SK-N-SH (cell line): ENCODE measurements around the gene NKX2-3. TPM values are rescaled to one million over a fixed set of nuclear protein-coding genes. Genes with fewer than 3 reads are reported as not detected.

ENCODE experiments used
- CTCF ChIA-PET: fragments of 300-600, 350-600 bp; formaldehyde crosslinking; extraction: SDS; loops from one replicate; lab custom pipeline; 2021; lab: Yijun Ruan, JAX
- POLR2A ChIA-PET: fragments of 350-600 bp; sonication (Branson Sonifier 250); formaldehyde crosslinking; extraction: SDS; loops from one replicate; lab custom pipeline; 2020; ENCODE audit warnings: antibody characterized with exemption, inconsistent platforms; lab: Yijun Ruan, JAX
- DNase-seq: peaks from one replicate; pipeline ENCODE4 v3.0.0; 2012
- H2AFZ ChIP-seq: fragments of 200-600 bp; sonication (generic); 2 replicates; pipeline ENCODE4 v1.8.1; 2016; ENCODE audit warnings: antibody characterized with exemption, mild to moderate bottlenecking, low read depth
- H3F3A ChIP-seq: fragments of 200-600 bp; sonication (generic); replicated peaks from 2 replicates; pipeline ENCODE3; 2016; ENCODE audit warnings: antibody characterized with exemption, mild to moderate bottlenecking; ENCODE audit not compliant: insufficient read depth
- H3K27ac ChIP-seq, 2 experiments: fragments of 200-500 bp in 1 of 2; fragments of 200-600 bp in 1 of 2; sonication (Bioruptor generic) in 1 of 2; sonication (generic), shearing (Covaris generic) in 1 of 2; 2 replicates each; pipeline versions ENCODE4 v1.5.1 to v1.6.1; 2014 to 2016; ENCODE audit warnings: low read depth in 2 of 2, inconsistent platforms in 1 of 2, low read length in 1 of 2, mild to moderate bottlenecking in 1 of 2, mixed read lengths in 1 of 2
- H3K27me3 ChIP-seq: fragments of 200-600 bp; sonication (generic), shearing (Covaris generic); 2 replicates; pipeline ENCODE4 v1.6.1; 2016; ENCODE audit warnings: mixed run types; ENCODE audit not compliant: insufficient read depth
- H3K36me3 ChIP-seq, 2 experiments: fragments of 200-500 bp in 1 of 2; fragments of 200-600 bp in 1 of 2; sonication (Bioruptor generic) in 1 of 2; sonication (generic) in 1 of 2; replicated peaks in 1 of 2; 2 replicates each; pipeline versions ENCODE3 to v1.5.1; 2014 to 2016; ENCODE audit warnings: low read length in 1 of 2, mild to moderate bottlenecking in 1 of 2; ENCODE audit not compliant: insufficient read depth in 2 of 2, control insufficient read depth in 1 of 2
- H3K4me1 ChIP-seq, 2 experiments: fragments of 200-500 bp in 1 of 2; fragments of 200-600 bp in 1 of 2; sonication (Bioruptor generic) in 1 of 2; sonication (generic), shearing (Covaris generic) in 1 of 2; 2 replicates each; pipeline versions ENCODE4 v1.5.1 to v1.6.1; 2014 to 2016; ENCODE audit warnings: low read depth in 1 of 2, low read length in 1 of 2, mixed run types in 1 of 2; ENCODE audit not compliant: insufficient read depth in 2 of 2, control insufficient read depth in 1 of 2
- H3K4me2 ChIP-seq: fragments of 200-600 bp; sonication (generic), shearing (Covaris generic); 2 replicates; pipeline ENCODE4 v1.6.1; 2017; ENCODE audit warnings: mixed run types
- H3K4me3 ChIP-seq, 2 experiments: fragments of 200-500 bp in 1 of 2; fragments of 200-600 bp in 1 of 2; sonication (Bioruptor generic) in 1 of 2; sonication (generic), shearing (Covaris generic) in 1 of 2; 2 replicates each; pipeline versions ENCODE4 v1.5.1 to v1.8.1; 2014 to 2016; ENCODE audit warnings: low read depth in 2 of 2, inconsistent platforms in 1 of 2, low read length in 1 of 2, mild to moderate bottlenecking in 1 of 2, mixed read lengths in 1 of 2, moderate library complexity in 1 of 2
- H3K79me2 ChIP-seq: fragments of 200-600 bp; sonication (generic); 2 replicates; pipeline ENCODE4 v1.8.1; 2017; ENCODE audit warnings: mild to moderate bottlenecking; ENCODE audit not compliant: insufficient read depth
- H3K9ac ChIP-seq: fragments of 200-600 bp; sonication (generic); 2 replicates; pipeline ENCODE4 v1.6.1; 2017; ENCODE audit warnings: mixed run types
- H3K9me2 ChIP-seq: fragments of 200-600 bp; sonication (generic); 2 replicates; pipeline ENCODE4 v1.6.1; 2017; ENCODE audit warnings: mixed run types
- H3K9me3 ChIP-seq: fragments of 200-600 bp; sonication (generic); 2 replicates; pipeline ENCODE4 v1.6.1; 2017; ENCODE audit warnings: mixed run types, mild to moderate bottlenecking, moderate library complexity
- H4K20me1 ChIP-seq: fragments of 200-600 bp; sonication (generic); 2 replicates; pipeline ENCODE4 v1.6.1; 2017; ENCODE audit warnings: mild to moderate bottlenecking, mixed run types; ENCODE audit not compliant: insufficient read depth
- ELF1 ChIP-seq: IDR thresholded peaks from 2 replicates; pipeline ENCODE4 v1.4.0; 2012
- EZH2phosphoT487 ChIP-seq: fragments of 200-600 bp; sonication (generic); IDR thresholded peaks from 2 replicates; pipeline ENCODE4 v1.6.1; 2017; ENCODE audit warnings: low read depth, mixed run types, mild to moderate bottlenecking, antibody characterized with exemption, moderate library complexity, borderline replicate concordance
- GATA2 ChIP-seq: sonication (generic); formaldehyde crosslinking; IDR thresholded peaks from 2 replicates; pipeline ENCODE4 v1.5.0; 2020; ENCODE audit warnings: mild to moderate bottlenecking, missing genetic modification reagents
- JUND ChIP-seq: IDR thresholded peaks from 2 replicates; pipeline ENCODE4 v1.4.0; 2012
- MEF2A ChIP-seq: IDR thresholded peaks from 2 replicates; pipeline ENCODE4 v1.4.0; 2012; ENCODE audit warnings: low read depth, borderline replicate concordance
- MXI1 ChIP-seq: IDR thresholded peaks from 2 replicates; pipeline ENCODE4 v1.6.1; 2012; ENCODE audit warnings: mild to moderate bottlenecking, low read depth, low read length, improper control_type of control experiment
- NFIC ChIP-seq: IDR thresholded peaks from 2 replicates; pipeline ENCODE4 v1.4.0; 2012; ENCODE audit warnings: borderline replicate concordance
- NRF1 ChIP-seq: IDR thresholded peaks from 2 replicates; pipeline ENCODE4 v1.6.1; 2012; ENCODE audit warnings: low read depth, mild to moderate bottlenecking, low read length
- POLR2AphosphoS5 ChIP-seq: IDR thresholded peaks from 2 replicates; pipeline ENCODE4 v1.6.1; 2012; ENCODE audit warnings: low read depth, low read length
- RCOR1 ChIP-seq: fragments of 150-350 bp; IDR thresholded peaks from 2 replicates; pipeline ENCODE4 v1.6.1; 2017; ENCODE audit warnings: antibody characterized with exemption, low read length
- RFX5 ChIP-seq: IDR thresholded peaks from 2 replicates; pipeline ENCODE4 v1.6.1; 2012; ENCODE audit warnings: mild to moderate bottlenecking, improper control_type of control experiment, low read length
- RXRA ChIP-seq: IDR thresholded peaks from 2 replicates; pipeline ENCODE4 v1.4.0; 2012; ENCODE audit warnings: low read depth, mild to moderate bottlenecking, borderline replicate concordance
- SMC3 ChIP-seq: IDR thresholded peaks from 2 replicates; pipeline ENCODE4 v1.6.1; 2012; ENCODE audit warnings: low read depth, low read length, improper control_type of control experiment
- TAF1 ChIP-seq: IDR thresholded peaks from 2 replicates; pipeline ENCODE4 v1.6.1; 2012; ENCODE audit warnings: low read depth, mild to moderate bottlenecking, low read length, moderate library complexity, borderline replicate concordance
- YY1 ChIP-seq: IDR thresholded peaks from 2 replicates; pipeline ENCODE4 v1.4.0; 2012; ENCODE audit warnings: low read depth, mild to moderate bottlenecking
- WGBS: methylation state at CpG from one replicate; pipeline ENCODE4 v1.1.6; 2017; ENCODE audit warnings: low lambda C conversion rate; 5-methylcytosine and 5-hydroxymethylcytosine counted together
- polyA plus RNA-seq, 3 experiments: library from polyadenylated mRNA; depleted of rRNA; stranded (reverse); fragments of >200 nt; gene quantifications; 2 replicates each; pipeline ENCODE4 v1.2.3, GENCODE V29; 2012
- TF ChIP-seq, protein P1 (sequence below): fragments of 150-350 bp; IDR thresholded peaks from 2 replicates; pipeline ENCODE4 v1.6.1; 2017; ENCODE audit warnings: antibody characterized with exemption, low read length, low read depth, borderline replicate concordance
- TF ChIP-seq, protein P2 (sequence below): IDR thresholded peaks from 2 replicates; pipeline ENCODE4 v1.4.0; 2012; ENCODE audit warnings: low read depth
- TF ChIP-seq, protein P3 (sequence below): IDR thresholded peaks from 2 replicates; pipeline ENCODE4 v1.4.0; 2012; ENCODE audit warnings: low read depth, borderline replicate concordance

Gene NKX2-3
- polyA plus RNA-seq, 1 of the 3 experiments (the other 2 are of a cell fraction): not detected

DNA sequence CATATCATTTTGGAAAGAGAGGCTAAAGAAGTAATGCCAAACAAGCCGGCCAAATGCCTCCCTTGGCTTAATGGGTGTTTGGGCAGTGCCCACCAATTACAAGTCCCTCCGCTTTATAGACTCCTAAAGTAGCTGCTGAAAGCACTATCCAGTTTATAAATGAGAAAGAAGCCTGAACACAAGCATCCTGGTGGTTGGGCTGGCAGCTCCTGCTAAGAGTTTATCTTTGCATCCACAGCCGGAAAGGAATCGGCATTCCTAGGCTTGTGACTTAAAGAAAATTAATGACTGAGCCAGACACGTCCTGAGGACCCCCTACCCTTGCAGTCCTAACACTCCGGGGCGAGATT, 13.1 kb upstream of the NKX2-3 start:
- no peak for DNase-seq
- ChIA-PET CTCF (no interaction called here), POLR2A (no interaction called here)
- Histone ChIP-seq H3K4me2 (peak overlapping the region; percentile 41; the same call in 1 of the 2 replicates), H3K27ac (no peak overlapping the region), H3F3A (no peaks in the 10 kb centered on the region), H3K79me2 (no peaks in the 10 kb centered on the region), H3K9ac (no peak overlapping the region), H3K9me2 (no peaks in the 10 kb centered on the region), H3K4me3 (no peak overlapping the region), H4K20me1 (no peaks in the 10 kb centered on the region), H3K27me3 (peaks cover 83% of the 10 kb centered on the region), H3K4me1 (no peaks in the 10 kb centered on the region; a peak in 1 of 4 replicates), H3K9me3 (no peaks in the 10 kb centered on the region), H3K36me3 (no peaks in the 10 kb centered on the region), H2AFZ (no peak overlapping the region)
- 15% methylated on average over 7 of the region's 7 CpGs for WGBS
- no peak for TF ChIP-seq MXI1

DNA sequence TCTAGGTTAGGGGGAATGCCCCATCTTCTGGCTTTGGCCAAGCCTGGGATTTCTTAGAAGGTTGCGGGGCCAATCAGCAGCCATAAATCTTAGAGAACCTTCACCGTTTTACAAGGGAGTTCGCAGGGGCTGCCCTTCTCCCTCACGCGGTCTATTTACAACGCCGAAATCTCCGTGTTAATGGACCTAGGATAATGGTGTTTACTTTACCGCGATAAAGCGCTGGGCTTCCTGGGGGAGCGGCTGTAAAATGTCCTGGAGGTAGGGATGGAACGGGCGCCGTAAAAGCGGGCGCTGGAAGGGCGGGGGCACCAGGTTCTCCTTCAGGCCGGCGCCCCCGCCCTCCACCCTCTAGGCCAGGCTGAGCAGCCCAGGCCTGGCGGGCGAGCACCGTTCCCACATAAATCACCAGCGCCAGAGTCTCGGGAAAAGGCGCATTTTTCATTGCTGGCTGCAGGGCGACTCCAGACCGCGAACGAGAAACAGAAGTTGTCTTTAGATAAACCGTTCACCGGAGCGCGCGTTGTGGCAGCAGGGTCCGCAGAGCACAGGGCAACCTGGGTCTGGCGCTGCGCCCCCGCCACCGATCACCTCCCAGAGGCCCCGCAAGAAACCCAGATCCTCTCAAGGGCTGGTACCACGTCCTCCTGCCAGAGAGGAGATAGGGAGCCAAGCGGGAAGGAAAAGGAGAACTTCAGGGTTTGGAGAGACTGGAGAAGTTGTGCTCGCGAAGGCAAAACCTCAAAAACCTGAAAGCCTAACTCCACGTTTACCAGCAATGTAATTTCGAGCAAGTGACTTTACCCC, 12.5 kb upstream of the NKX2-3 start:
- no peak overlapping the region for H3K4me3 ChIP-seq
- H3K36me3 ChIP-seq: no peaks in the 10 kb centered on the region
- WGBS: 7% methylated on average over 15 of the region's 48 CpGs
- peaks cover 86% of the 10 kb centered on the region for H3K27me3 ChIP-seq
- ChIA-PET POLR2A (no interaction called here), CTCF (interaction anchor here (1.0 to 1.2 kb wide), 2 partner anchors 23 to 85 kb away, joined by 3 read pairs; no protein-coding TSS in a partner anchor)
- H2AFZ ChIP-seq: no peak overlapping the region
- peak; percentile 62; the same call in 1 of the 2 replicates for TF ChIP-seq EZH2phosphoT487
- no peak for TF ChIP-seq RXRA
- peak overlapping the region; percentile 41; the same call in 1 of the 2 replicates for H3K4me2 ChIP-seq
- H3K9me3 ChIP-seq: no peaks in the 10 kb centered on the region
- no peaks in the 10 kb centered on the region for H3K9me2 ChIP-seq
- no peaks in the 10 kb centered on the region for H3K79me2 ChIP-seq
- H3K4me1 ChIP-seq: no peaks in the 10 kb centered on the region; a peak in 1 of 4 replicates
- H3F3A ChIP-seq: peaks cover 3% of the 10 kb centered on the region
- peak; percentile 15 for DNase-seq
- no peak overlapping the region for H3K27ac ChIP-seq
- H3K9ac ChIP-seq: no peak overlapping the region
- no peaks in the 10 kb centered on the region for H4K20me1 ChIP-seq

DNA sequence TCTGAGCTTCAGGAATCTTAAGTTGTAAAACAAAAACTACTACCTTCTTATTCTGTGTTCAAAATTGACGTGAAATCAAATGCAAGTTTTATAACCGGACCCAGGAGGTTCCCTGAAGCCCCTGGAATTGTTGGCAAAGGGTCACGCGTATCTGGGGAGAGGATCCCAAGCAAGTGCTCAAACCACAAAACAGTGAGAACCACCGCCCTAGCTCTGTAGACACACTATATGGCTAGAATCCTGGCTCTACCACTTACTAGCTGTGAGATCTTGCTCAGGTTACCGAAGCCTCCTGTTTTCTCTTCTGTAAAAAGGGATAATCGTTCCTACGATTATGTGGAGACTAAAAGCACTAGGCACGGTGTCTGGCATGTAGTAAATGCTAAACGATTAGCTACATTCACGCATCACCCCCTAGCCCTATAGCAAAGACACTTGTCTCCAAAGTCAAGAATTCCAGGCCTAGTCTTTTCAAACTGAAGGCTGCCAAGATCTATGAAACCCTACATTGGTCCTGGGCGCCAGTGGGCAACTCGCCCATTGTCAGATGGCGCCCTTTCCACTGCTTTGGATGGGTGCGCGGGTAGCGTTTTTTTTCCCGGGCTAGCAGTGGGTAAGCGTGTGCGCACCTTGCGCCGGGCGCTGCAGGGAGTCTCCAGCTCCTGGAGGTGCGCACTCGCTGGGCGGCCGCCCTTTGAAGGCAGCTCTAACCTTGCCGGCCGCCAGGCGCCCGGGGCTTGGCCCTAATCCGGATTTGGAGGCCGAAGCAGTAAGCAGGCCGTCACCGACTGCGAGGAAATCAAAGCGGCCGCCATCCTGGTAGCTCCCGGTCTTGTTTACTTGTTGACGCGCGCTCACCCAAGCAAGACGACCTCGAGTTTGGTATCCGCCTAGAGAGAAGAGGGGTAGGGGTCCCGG, 11.6 kb upstream of the NKX2-3 start:
- peaks cover 3% of the 10 kb centered on the region for H3F3A ChIP-seq
- ChIA-PET CTCF (interaction anchor here (1.0 to 1.2 kb wide), 2 partner anchors 24 to 86 kb away, joined by 3 read pairs; no protein-coding TSS in a partner anchor), POLR2A (no interaction called here)
- H2AFZ ChIP-seq: no peak overlapping the region
- no peaks in the 10 kb centered on the region for H3K79me2 ChIP-seq
- no peaks in the 10 kb centered on the region for H3K9me2 ChIP-seq
- H3K9ac ChIP-seq: no peak overlapping the region
- no peaks in the 10 kb centered on the region for H3K9me3 ChIP-seq
- H4K20me1 ChIP-seq: no peaks in the 10 kb centered on the region
- DNase-seq: peak; percentile 16
- no peak overlapping the region for H3K4me3 ChIP-seq
- no peak overlapping the region for H3K4me2 ChIP-seq
- no peaks in the 10 kb centered on the region for H3K36me3 ChIP-seq
- no peak overlapping the region for H3K27ac ChIP-seq
- H3K27me3 ChIP-seq: peaks cover 92% of the 10 kb centered on the region
- H3K4me1 ChIP-seq: no peaks in the 10 kb centered on the region; a peak in 1 of 4 replicates
- 27% methylated on average over 30 of the region's 46 CpGs for WGBS
- no peak for TF ChIP-seq MEF2A
- no peak for TF ChIP-seq JUND
- no peak for TF ChIP-seq RFX5
- TF ChIP-seq SMC3: no peak
- no peak for TF ChIP-seq NRF1
- TF ChIP-seq, protein P1, sequence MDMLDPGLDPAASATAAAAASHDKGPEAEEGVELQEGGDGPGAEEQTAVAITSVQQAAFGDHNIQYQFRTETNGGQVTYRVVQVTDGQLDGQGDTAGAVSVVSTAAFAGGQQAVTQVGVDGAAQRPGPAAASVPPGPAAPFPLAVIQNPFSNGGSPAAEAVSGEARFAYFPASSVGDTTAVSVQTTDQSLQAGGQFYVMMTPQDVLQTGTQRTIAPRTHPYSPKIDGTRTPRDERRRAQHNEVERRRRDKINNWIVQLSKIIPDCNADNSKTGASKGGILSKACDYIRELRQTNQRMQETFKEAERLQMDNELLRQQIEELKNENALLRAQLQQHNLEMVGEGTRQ: no peak
- no peak for TF ChIP-seq RXRA
- TF ChIP-seq ELF1: no peak
- TF ChIP-seq GATA2 (CRISPR knock-in tag): no peak
- TF ChIP-seq RCOR1: no peak
- no peak for TF ChIP-seq NFIC
- no peak for TF ChIP-seq MXI1
- no peak for TF ChIP-seq POLR2AphosphoS5
- no peak for TF ChIP-seq EZH2phosphoT487
- no peak for TF ChIP-seq TAF1
- TF ChIP-seq, protein P2, sequence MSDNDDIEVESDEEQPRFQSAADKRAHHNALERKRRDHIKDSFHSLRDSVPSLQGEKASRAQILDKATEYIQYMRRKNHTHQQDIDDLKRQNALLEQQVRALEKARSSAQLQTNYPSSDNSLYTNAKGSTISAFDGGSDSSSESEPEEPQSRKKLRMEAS: no peak
- TF ChIP-seq, protein P3, sequence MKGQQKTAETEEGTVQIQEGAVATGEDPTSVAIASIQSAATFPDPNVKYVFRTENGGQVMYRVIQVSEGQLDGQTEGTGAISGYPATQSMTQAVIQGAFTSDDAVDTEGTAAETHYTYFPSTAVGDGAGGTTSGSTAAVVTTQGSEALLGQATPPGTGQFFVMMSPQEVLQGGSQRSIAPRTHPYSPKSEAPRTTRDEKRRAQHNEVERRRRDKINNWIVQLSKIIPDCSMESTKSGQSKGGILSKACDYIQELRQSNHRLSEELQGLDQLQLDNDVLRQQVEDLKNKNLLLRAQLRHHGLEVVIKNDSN: no peak
- TF ChIP-seq YY1: no peak
